HK-2 (cell line): ENCODE data around the gene AKT3.

ENCODE experiments used
- DNase-seq: peaks from one replicate; pipeline ENCODE4 v3.0.0-alpha.2; 2018; ENCODE audit not compliant: unreplicated experiment

AKT3 gene

DNA sequence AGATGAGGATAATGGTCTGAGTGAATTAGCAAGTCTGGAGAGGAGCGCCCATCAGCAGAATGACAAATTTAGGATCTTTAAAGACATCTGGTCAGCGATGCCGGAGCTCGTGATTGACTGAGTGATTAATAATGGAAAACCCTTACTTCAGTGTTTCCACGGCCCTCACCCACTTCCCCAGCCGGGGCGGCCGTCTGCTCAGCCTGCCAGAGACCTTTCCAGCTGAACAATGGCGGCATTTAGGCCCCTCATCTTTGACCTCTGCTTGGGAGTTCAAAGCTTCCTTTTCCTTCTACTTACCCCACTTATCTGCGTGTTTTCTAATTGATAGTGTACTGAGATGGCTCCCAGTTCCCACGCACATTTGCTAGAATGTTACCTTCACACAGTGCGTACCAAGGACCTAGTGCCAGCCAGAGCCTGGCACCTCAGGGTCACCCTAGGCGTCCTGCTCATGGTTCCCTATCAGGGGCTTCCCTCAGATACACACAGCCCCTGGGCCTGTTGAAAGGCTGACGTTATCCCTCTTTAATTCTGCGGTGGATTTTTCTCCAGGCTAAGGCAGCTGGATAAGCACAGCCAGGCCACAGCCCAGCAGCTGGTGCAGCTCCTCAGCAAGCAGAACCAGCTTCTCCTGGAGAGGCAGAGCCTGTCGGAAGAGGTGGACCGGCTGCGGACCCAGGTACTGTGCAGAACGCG, 361.4 kb downstream of the AKT3 start:
- no peak for DNase-seq

GRCh38 chr1:243487649-243488227, 362.3 kb downstream of the AKT3 start:
- no peak for DNase-seq

DNA sequence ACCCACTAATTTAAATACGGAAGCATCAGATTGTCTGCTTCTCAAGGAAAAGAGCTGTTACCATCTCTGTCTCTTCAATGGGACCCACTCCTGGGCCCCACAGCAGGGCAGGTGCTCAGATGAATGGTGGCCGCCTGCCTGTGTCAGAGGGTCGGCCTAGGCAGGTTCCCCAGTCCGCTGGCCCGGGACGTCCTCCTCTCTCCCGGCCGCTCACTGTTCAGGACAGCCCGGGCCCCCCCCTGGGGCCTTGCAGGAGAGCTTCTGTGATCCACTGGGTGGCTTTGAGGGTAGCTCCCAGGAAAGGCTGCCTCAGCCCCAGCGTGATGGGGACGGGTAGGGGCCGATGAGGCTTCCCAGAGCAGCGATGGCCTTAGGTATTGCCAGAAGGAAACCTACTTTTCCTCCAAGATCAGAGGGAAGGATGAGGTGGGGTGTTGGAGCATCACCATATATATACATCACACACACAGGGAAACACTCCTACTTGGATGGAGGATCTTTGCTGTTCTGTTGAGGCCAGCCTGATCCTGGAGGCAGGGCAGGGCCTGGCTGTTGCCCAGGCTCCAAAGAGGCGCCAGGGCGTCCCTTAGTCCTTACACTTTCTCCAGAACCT, 362.9 kb downstream of the AKT3 start:
- DNase-seq = no peak

- no peak for DNase-seq
Measured at GRCh38 chr1:243483952-243484351, 366.1 kb downstream of the AKT3 start.

DNA sequence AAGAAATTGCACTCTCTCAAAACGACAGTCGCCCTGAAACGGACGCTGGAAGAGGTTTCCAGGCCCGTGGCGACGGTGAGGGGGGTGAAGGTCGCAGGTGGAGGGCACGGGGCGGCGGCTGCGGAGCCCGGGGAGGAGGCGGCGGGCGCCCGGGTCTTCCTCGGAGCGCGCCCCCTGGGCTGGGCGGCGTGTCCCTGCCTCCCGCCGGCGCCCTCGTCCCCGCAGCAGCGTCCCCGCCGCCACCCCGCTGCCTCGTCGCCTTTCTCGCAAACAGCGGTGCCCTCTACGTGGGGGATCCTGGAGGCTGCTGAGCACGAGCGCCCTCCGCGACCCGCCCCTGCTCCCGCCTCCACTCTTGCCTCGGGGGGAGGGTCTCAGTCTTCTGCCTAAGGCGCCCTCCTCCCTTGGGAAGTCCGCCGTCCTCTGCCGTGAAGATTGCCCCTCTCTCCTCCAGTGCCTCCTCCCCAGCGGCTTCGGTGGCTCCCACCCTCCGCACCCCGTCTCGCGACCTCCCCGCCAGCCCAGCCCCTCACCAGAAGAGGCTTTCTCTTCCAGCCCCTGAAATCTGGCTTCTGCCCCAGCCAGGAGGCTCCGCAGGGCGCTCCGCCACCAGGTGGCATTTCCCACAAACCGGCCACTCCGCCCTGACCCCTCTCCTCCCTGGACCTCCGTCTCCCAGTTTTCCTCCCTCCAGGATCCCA, 366.8 kb downstream of the AKT3 start:
- no peak for DNase-seq

DNA sequence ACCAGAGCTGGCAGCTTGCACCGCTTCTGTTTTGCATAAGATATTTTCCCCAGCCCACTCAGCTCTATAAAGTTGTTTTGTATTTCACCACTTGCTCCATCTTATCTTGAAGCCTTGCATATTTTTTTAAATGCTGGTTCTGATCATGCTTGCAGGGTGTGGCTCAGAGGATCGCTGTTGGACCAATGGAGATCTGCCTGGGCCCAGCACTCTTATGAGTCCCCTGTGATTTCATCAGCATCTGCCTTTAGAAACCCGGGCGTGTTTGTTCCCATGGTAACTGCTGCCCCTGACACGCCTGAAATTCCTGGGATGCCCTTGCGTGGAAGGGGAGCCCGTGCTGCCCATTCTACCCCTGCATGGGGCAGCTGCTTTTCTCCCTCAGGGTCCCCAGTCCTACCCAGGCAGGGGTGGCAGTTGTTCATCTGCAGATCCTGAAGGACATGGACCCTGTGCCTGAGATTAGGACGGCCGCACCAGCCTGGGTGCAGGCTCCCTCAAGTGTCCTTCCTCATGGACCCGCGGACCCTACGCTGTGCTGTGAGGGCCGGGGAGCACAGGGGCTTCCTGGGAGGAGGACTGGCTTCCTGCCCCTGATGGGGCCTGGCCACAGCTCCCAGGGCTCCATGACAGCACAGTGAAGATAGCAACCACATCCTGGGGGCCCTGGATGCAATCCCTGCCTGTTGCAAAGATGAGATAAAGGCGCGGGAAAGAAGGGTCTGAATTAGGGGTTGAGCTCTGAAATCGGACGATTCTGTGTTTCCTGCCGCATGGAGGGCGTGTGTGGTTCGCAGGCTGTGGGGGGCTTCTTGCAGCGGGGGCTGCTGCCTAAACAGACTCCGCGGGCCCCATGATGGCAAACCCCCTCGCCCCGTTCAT, 367.7 kb downstream of the AKT3 start:
- DNase-seq = no peak

DNA sequence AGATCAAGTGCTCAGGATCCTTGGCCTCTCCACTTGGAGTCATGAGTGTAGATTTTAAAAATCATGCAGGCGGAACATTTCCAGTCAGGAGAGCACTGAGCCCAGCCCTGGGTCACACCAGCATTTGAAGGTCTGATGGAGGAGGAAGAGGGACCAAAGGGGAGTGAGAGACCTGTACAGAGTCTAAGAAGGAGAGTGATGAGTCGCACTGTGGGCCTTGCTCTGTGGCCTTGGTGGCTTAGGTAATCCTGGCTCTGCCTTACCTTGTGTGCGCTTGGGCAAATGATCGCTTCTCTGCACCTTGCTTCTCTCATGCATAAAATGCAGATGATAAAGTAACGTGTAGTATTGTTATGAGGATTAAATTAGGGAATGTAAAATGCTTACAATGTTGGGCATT, 368.9 kb downstream of the AKT3 start:
- DNase-seq = no peak

DNA sequence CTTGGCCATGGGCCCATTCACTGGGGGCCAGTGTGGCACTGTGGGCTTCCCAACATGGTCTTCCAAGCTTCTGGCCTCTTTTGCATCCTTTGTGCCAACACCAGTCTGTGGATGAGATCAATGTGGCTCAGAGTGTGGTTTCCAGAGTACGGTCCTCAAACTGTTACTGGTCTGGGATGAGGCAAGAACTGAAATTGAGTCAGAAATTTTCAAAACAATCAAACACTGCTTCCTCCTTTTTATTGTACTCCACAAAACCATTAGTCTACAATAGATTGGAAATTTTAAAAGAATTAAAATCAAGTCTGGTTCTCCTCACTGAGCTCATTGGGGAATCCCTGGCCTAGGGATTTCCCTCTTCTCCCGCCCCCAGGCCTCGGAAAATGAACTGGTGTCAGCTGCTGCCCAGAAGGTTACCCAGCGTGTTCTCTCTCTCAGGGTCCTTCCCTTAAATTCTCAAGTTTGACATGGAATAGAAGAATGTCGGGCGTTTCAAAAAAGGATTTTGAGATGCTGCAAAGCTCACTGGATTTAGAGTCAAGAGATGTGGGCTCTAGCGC, 372.2 kb downstream of the AKT3 start:
- DNase-seq = no peak

DNA sequence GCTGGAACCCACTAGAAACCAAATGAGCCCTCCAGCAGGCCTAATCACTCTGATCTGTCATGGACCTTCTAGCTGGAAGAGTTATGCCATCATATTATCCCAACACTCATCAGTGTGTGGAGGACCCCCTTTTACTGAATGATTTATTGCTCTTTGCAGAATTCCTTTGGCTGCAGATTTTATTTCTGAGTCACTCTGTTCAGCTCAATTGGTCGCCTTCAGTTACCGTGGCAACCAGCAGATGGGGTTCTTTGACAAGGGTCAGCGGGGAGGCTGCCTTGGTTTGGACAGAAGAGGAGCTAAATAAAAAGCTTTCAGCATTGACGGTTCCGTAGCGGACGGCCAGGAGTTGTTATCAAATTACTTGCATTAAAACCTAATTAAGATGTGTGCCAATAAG, 374.1 kb downstream of the AKT3 start:
- DNase-seq = peak; percentile 46

- DNase-seq = no peak
Measured at GRCh38 chr1:243474906-243475305, 375.1 kb downstream of the AKT3 start.

GRCh38 chr1:243474136-243474881, 375.7 kb downstream of the AKT3 start:
- DNase-seq = no peak

- no peak for DNase-seq
Measured at GRCh38 chr1:243473227-243474135, 376.6 kb downstream of the AKT3 start.

DNA sequence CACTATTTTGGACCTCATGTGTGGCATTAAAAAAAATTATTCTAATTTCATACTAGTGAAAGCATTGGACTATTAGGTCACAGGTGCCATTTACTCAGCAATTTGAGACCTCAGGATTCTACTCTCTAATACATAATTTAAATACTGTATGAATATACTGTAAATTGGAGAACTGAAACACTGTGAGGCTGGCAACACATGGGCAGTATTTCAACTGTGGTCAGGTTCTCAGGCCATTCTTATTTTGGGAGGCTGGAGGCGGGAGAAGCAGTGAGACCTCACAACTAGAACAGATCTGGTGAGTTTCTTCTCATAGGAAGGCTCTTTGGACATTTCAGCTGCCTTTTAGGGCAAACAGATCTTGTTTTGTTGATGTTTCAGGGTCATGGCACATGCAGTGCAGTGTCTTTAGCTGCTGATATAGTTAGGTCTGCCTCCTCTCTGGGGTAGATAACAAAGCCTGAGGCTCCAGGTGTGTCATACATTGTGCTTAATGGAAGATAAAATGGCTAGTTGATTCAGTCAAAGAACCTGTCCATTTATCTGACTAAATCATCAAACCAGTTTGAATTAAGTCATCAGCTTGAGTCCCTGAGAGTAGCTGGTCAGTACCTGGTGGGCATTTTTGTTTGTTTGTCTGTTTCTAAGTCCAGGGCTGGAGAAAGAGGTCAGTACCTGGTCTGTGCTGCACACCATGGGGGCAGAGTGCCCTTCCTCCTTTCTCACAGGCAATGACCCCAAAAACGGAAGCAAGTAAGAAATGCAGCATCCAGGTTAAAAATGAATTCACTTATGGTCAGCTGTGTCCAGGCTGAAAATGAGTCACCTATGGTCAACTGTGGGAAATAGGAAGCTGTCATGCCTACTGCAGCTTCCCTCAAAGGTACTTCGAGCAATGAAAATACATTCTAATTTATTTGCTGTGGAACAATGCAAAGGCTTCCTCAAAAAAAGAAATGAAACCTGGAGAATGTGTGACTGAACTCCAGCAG, 378.0 kb downstream of the AKT3 start:
- no peak for DNase-seq

- no peak for DNase-seq
Measured at GRCh38 chr1:243471026-243471685, 378.9 kb downstream of the AKT3 start.

DNA sequence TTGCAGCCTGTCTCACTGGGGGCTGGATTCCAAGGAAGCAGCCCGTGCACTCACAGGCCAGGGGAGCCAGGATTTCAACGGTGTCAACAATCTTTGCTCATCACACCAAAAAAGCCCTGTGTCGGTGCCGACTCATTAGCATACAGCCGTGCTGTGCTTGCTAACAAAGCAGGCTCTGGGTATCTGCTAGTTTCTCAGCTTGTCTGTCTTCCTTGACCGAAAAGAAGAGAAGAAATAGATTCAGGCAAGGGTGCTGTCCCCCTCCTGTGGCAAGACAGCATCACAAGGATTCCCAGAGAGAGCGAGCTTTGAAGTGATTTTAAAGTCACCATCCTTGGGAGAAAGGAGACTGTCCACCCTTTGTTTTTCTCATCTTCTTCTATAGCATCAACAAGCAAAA, 379.5 kb downstream of the AKT3 start:
- no peak for DNase-seq

- DNase-seq = no peak
Measured at GRCh38 chr1:243469497-243469896, 380.5 kb downstream of the AKT3 start.

DNA sequence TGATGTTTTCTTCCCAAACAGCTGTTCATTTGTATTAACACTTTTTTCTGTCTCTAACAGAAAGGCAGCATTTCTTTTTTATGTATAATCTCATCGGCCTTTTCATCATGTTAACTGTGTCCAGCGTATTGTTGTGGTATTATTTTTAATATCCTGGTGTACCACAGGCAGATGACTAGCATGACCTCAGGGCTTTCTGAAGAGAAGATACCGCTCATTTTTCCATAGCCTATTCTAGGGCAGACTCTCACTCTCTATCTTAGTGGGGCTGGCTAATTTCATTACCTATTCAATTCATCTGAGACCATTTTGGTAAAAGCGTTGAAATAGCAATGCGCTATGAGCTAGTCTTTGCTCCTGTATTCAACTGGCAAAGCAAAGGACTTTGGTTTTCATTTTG, 384.3 kb downstream of the AKT3 start:
- no peak for DNase-seq

- DNase-seq = no peak
Measured at GRCh38 chr1:243465081-243465480, 385.0 kb downstream of the AKT3 start.
